ENCODE measurements around the gene INKA2.

DNA sequence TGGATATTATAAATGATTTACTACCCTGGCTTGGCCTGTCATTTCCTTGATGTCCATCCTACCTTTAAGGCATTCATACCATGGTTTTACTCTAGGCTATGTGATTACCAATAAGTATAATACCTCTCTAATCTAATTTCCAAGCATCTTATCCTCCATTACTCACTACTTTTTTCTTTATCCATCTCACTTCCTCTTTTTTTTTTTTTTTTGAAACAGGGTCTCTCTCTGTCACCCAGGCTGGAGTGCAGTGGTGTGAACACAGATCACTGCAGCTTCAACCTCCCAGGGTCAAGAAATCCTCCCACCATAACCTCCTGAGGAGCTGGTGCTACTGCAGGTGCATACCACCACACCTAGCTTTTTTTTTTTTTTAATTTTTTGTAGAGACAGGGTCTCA, 39.9 kb downstream of the INKA2 start:
- TF ChIP-seq SMC3 (IDR thresholded peaks at IDR 0.05; ENCODE audit: low read depth, low read length), result no peak
- no peak for TF ChIP-seq CTCF (conservative IDR thresholded peaks at IDR 0.05; ENCODE audit: low read depth, low read length)
- TF ChIP-seq POLR2A (IDR thresholded peaks at IDR 0.05; ENCODE audit: low read depth, low read length), result no peak
- no peak for TF ChIP-seq RCOR1 (IDR thresholded peaks at IDR 0.05; ENCODE audit: insufficient replicate concordance, low read length)
- no peak for TF ChIP-seq RFX5 (IDR thresholded peaks at IDR 0.05; ENCODE audit: low read depth, low read length)
- no peak for TF ChIP-seq FOS (IDR thresholded peaks at IDR 0.05; ENCODE audit: low read depth, low read length)
- TF ChIP-seq, protein P1, sequence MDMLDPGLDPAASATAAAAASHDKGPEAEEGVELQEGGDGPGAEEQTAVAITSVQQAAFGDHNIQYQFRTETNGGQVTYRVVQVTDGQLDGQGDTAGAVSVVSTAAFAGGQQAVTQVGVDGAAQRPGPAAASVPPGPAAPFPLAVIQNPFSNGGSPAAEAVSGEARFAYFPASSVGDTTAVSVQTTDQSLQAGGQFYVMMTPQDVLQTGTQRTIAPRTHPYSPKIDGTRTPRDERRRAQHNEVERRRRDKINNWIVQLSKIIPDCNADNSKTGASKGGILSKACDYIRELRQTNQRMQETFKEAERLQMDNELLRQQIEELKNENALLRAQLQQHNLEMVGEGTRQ (IDR thresholded peaks at IDR 0.05; ENCODE audit: low read depth, low read length), result no peak
- no peak for TF ChIP-seq NFE2L2 (IDR thresholded peaks at IDR 0.05; ENCODE audit: low read depth, low read length)
